Memory B cell (primary cell): ENCODE results near the gene RGS1.

Experiments
- ATAC-seq: fragments of 150-1000 bp; cut with Tn5 transposase; 2 replicates; pipeline ENCODE4 v1.10.0; 2021; ENCODE audit warnings: low read depth, mild to moderate bottlenecking, moderate library complexity
- DNase-seq, 2 donors: peaks; one replicate each; pipeline ENCODE4 v3.0.0; 2022; ENCODE audit warnings: low spot score in 2 of 2
- H3K27ac Mint-ChIP-seq: one replicate; pipeline ENCODE4 v1.8.0; 2022; ENCODE audit warnings: mild to moderate bottlenecking, moderate library complexity, mixed read lengths
- H3K27me3 Mint-ChIP-seq: one replicate; pipeline ENCODE4 v1.8.0; 2022; ENCODE audit warnings: mixed read lengths
- H3K36me3 Mint-ChIP-seq: one replicate; pipeline ENCODE4 v1.8.0; 2022; ENCODE audit warnings: mild to moderate bottlenecking, mixed read lengths
- H3K4me1 Mint-ChIP-seq: one replicate; pipeline ENCODE4 v1.8.0; 2022; ENCODE audit warnings: mixed read lengths
- H3K4me3 Mint-ChIP-seq: one replicate; pipeline ENCODE4 v1.8.0; 2022; ENCODE audit warnings: mild to moderate bottlenecking, moderate library complexity, mixed read lengths
- H3K9me3 Mint-ChIP-seq: one replicate; pipeline ENCODE4 v1.8.0; 2022; ENCODE audit warnings: mixed read lengths

Gene RGS1

GRCh38 chr1:192581131-192581927, 5.8 kb downstream of the RGS1 start:
- Mint-ChIP-seq H3K27ac (peak overlapping the region; percentile 0), H3K4me3 (no peak overlapping the region), H3K9me3 (no peaks in the 10 kb centered on the region), H3K4me1 (peaks cover 5% of the 10 kb centered on the region), H3K27me3 (no peaks in the 10 kb centered on the region), H3K36me3 (no peaks in the 10 kb centered on the region)
- no peak for DNase-seq
- no peak for ATAC-seq

- no peak overlapping the region for H3K4me3 Mint-ChIP-seq
- ATAC-seq (no peak), DNase-seq (no peak)
- H3K9me3 Mint-ChIP-seq = no peaks in the 10 kb centered on the region
- H3K27me3 Mint-ChIP-seq = peaks cover 3% of the 10 kb centered on the region
- H3K4me1 Mint-ChIP-seq = peaks cover 2% of the 10 kb centered on the region
- H3K36me3 Mint-ChIP-seq = no peaks in the 10 kb centered on the region
- H3K27ac Mint-ChIP-seq = no peak overlapping the region
Measured at GRCh38 chr1:192584866-192585265, 9.3 kb downstream of the RGS1 start.

DNA sequence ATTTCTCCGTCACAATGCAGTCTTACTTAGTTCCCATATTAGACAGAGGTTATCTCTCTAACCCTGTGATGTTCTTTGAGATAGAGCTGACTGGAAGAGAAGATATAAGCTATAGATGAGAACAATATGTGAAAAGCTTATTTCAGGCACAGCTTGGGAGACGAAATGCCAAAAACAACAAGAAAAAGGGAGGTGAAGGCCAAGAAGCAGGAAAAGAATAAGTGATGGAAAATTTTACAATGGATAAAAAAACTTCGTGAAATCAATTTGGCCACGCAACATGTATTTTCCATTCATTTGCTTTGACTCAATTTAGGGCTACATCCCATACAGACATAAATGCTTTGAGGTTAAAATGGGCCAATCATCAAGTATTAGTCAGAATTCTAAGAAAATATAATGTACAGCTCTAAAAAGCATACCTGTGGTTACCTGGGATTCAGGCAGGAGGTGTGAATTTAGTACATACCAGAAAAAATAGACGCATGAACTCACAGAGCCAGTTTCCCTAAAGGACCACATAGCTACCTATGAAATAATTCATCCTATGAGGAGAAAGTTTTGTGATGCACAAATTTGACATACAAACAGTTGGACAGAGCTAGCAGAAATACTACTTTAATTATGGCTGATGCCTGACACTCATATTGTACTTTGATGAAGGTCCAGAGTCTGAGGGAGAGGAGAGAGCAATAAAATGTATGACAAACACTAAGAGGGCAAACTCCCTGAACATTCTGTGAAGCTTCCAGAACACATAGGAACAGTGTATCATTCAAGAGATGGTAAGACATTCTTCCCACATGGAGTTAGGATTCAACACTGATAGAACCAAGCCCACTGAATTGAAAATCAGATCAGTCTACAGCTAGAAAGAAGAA, 12.1 kb downstream of the RGS1 start:
- Mint-ChIP-seq H3K27me3 (peaks cover 3% of the 10 kb centered on the region), H3K9me3 (no peaks in the 10 kb centered on the region), H3K27ac (no peak overlapping the region), H3K4me3 (no peak overlapping the region), H3K36me3 (no peaks in the 10 kb centered on the region), H3K4me1 (no peaks in the 10 kb centered on the region)
- DNase-seq (no peak), ATAC-seq (no peak)

DNA sequence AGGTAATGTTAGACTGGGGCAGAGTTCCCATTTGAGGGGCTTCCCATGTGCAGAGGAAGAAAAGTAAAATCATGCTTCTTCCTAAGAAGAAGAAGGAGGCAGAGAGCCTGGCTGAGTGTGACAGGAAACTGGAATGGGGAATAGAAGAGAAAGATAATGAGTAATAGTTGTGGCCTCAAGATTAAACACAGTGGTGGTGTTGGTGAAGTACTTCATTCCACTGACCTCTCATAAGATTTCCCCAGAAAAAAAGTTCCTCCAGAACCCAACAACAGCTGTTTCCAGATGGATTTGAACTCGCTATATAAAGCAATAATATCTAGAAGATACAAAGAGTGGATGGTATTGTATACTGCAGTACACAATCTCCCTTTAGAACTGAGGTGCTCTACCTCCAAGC, 13.0 kb downstream of the RGS1 start:
- no peak overlapping the region for H3K4me3 Mint-ChIP-seq

GRCh38 chr1:192589813-192590212, 14.2 kb downstream of the RGS1 start:
- Mint-ChIP-seq H3K27me3 (peaks cover 5% of the 10 kb centered on the region), H3K9me3 (no peaks in the 10 kb centered on the region), H3K4me1 (no peaks in the 10 kb centered on the region), H3K36me3 (no peaks in the 10 kb centered on the region), H3K27ac (no peak overlapping the region), H3K4me3 (no peak overlapping the region)
- ATAC-seq (no peak), DNase-seq (no peak)

More for the DNA sequence above, 13.0 kb downstream of the RGS1 start:
- no peak for DNase-seq
- Mint-ChIP-seq H3K4me1 (no peaks in the 10 kb centered on the region), H3K27ac (no peak overlapping the region), H3K27me3 (peaks cover 3% of the 10 kb centered on the region), H3K36me3 (no peaks in the 10 kb centered on the region), H3K9me3 (no peaks in the 10 kb centered on the region)
- no peak for ATAC-seq

- no peaks in the 10 kb centered on the region for H3K9me3 Mint-ChIP-seq
- no peaks in the 10 kb centered on the region for H3K4me1 Mint-ChIP-seq
- DNase-seq (no peak), ATAC-seq (no peak)
- H3K4me3 Mint-ChIP-seq = no peak overlapping the region
- H3K27ac Mint-ChIP-seq = no peak overlapping the region
- peaks cover 7% of the 10 kb centered on the region for H3K27me3 Mint-ChIP-seq
- no peaks in the 10 kb centered on the region for H3K36me3 Mint-ChIP-seq
Measured at GRCh38 chr1:192592517-192592916, 16.9 kb downstream of the RGS1 start.

GRCh38 chr1:192592981-192593708, 17.6 kb downstream of the RGS1 start:
- no peak overlapping the region for H3K4me3 Mint-ChIP-seq
- peaks cover 4% of the 10 kb centered on the region for H3K27me3 Mint-ChIP-seq
- no peaks in the 10 kb centered on the region for H3K36me3 Mint-ChIP-seq
- H3K4me1 Mint-ChIP-seq = no peaks in the 10 kb centered on the region
- no peak for DNase-seq
- no peak overlapping the region for H3K27ac Mint-ChIP-seq
- no peak for ATAC-seq
- H3K9me3 Mint-ChIP-seq = no peaks in the 10 kb centered on the region

DNA sequence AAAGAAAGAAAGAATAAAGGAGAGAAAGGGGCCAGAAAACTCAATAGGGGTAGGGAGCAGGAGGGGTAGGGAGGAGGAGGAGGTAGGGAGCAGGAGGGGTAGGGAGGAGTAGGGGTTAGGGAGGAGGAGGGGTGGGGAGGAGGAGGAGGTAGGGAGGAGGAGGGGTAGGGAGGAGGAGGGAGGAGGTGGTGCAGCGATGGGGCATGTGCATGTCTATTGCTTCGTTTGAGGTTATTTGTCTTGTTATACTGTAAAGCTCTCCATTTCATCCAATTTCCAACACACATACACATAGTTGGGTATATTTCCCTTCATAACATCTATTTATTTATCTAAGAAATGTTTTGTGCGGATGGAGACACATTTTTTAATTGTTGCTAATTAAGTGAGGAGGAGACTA, 19.7 kb downstream of the RGS1 start:
- ATAC-seq (no peak), DNase-seq (no peak)
- H3K9me3 Mint-ChIP-seq = no peaks in the 10 kb centered on the region
- no peak overlapping the region for H3K4me3 Mint-ChIP-seq
- H3K27ac Mint-ChIP-seq = no peak overlapping the region
- H3K27me3 Mint-ChIP-seq = peaks cover 4% of the 10 kb centered on the region
- H3K36me3 Mint-ChIP-seq = no peaks in the 10 kb centered on the region
- H3K4me1 Mint-ChIP-seq = no peaks in the 10 kb centered on the region

DNA sequence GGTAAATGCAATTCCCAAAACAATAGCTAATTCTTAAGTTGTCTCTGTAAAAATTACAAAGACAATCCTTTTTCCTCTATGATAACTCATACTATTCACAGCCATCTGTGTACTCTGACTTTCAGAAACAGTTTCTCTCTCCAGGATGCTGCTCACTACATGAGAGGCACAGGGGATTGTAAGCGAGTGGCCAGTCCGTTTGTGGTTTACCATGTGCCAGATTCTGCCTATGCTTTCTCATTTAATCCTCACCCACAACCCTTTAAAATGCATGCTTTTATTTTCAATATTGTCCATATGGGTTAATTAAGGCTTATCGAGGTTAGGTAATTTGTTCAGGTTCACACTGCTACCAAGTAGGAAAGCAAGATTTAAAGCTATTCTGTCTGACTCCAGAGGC, 23.0 kb downstream of the RGS1 start:
- no peaks in the 10 kb centered on the region for H3K36me3 Mint-ChIP-seq
- peaks cover 4% of the 10 kb centered on the region for H3K27me3 Mint-ChIP-seq
- H3K27ac Mint-ChIP-seq = no peak overlapping the region

DNA sequence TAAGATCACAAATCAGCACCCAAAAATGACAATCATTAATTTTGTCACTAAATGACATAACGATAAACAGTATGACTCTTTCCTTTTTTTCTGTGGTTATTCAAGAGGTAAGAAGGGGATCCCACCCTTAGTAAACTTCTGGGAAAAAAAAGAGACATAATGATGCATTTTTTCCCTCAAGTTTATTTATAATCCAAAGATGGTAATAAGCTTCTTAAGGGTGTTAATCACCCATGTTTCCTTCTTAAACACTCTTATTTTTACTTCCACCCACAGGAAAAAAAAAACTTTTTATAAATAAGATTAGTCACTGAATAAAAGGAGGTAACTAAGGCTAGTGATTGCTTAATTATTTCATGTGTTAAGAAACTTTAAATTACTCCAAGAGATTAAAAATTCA, 24.7 kb downstream of the RGS1 start:
- Mint-ChIP-seq H3K9me3 (no peaks in the 10 kb centered on the region), H3K36me3 (no peaks in the 10 kb centered on the region), H3K4me1 (peaks cover 16% of the 10 kb centered on the region), H3K27ac (no peak overlapping the region), H3K27me3 (no peaks in the 10 kb centered on the region), H3K4me3 (no peak overlapping the region)
- ATAC-seq (no peak), DNase-seq (no peak)

More for the DNA sequence above, 23.0 kb downstream of the RGS1 start:
- peaks cover 12% of the 10 kb centered on the region for H3K4me1 Mint-ChIP-seq
- DNase-seq (no peak), ATAC-seq (no peak)
- H3K4me3 Mint-ChIP-seq = no peak overlapping the region
- no peaks in the 10 kb centered on the region for H3K9me3 Mint-ChIP-seq

DNA sequence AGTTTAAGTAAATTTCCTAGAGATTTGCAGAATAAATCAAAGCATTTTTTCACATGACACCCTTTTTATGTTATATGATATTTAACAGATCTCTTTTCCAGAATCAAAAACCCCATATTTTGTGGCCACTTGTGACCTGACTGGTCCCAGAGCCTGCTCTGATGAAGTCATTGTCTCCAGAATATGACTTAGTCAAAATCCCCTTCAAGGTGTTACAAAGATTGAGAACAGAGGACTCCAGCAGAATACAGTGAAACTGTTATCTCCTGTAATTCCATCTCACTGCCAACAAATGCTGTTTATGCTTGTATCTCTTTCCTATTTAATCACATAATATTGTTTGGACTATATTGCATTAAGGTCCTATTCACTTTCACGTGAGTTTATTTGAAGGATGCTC, 25.6 kb downstream of the RGS1 start:
- Mint-ChIP-seq H3K36me3 (no peaks in the 10 kb centered on the region), H3K4me1 (peaks cover 22% of the 10 kb centered on the region), H3K27me3 (peaks cover 2% of the 10 kb centered on the region), H3K4me3 (no peak overlapping the region), H3K27ac (no peak overlapping the region), H3K9me3 (no peaks in the 10 kb centered on the region)
- DNase-seq = no peak
- ATAC-seq = peak; percentile 31

DNA sequence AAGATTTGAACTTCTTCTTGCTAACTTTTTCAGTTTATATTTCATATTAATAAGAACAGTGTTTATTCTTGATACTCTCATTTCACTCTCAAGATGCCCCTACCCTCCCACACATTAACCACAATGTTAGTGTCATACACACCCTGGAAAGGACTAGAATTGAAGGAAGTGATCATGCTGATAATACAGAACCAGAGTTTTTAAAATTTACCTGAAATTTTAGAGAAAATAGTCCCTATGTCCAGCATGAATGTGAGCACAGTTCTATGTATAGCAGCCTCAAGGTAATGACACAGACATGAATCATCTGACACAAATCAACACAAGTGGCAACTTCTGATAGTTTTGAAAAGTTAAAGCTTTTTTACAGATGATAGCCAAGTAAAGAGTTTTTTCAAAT, 26.0 kb downstream of the RGS1 start:
- H3K9me3 Mint-ChIP-seq = no peaks in the 10 kb centered on the region
- H3K36me3 Mint-ChIP-seq = no peaks in the 10 kb centered on the region
- H3K4me3 Mint-ChIP-seq = no peak overlapping the region
- peaks cover 23% of the 10 kb centered on the region for H3K4me1 Mint-ChIP-seq
- H3K27ac Mint-ChIP-seq = no peak overlapping the region
- no peak for ATAC-seq
- H3K27me3 Mint-ChIP-seq = peaks cover 2% of the 10 kb centered on the region
- DNase-seq = no peak

- H3K4me3 Mint-ChIP-seq = no peak overlapping the region
- ATAC-seq = no peak
- H3K4me1 Mint-ChIP-seq = peaks cover 24% of the 10 kb centered on the region
- no peaks in the 10 kb centered on the region for H3K9me3 Mint-ChIP-seq
- DNase-seq = no peak
- peaks cover 2% of the 10 kb centered on the region for H3K27me3 Mint-ChIP-seq
- H3K36me3 Mint-ChIP-seq = no peaks in the 10 kb centered on the region
- H3K27ac Mint-ChIP-seq = peak overlapping the region; percentile 8
Measured at GRCh38 chr1:192602757-192603156, 27.2 kb downstream of the RGS1 start.

GRCh38 chr1:192603218-192603787, 27.7 kb downstream of the RGS1 start:
- Mint-ChIP-seq H3K27ac (peak overlapping the region; percentile 8), H3K27me3 (peaks cover 2% of the 10 kb centered on the region), H3K4me3 (no peak overlapping the region), H3K36me3 (no peaks in the 10 kb centered on the region), H3K9me3 (no peaks in the 10 kb centered on the region), H3K4me1 (peaks cover 24% of the 10 kb centered on the region)
- DNase-seq (no peak), ATAC-seq (no peak)
